Muscle layer of duodenum (tissue), 2 donors: ENCODE data around the gene NFIC.
A peak's percentile ranks its signal among the peaks of the same experiment; 100 is the strongest.
"Not testable (repeated sequence)": the region's sequence is repeated elsewhere in the genome, so short reads cannot be mapped to it uniquely, and the experiment has no call there.

ENCODE experiments used
- H3K27ac ChIP-seq: one replicate; pipeline ENCODE4 v1.7.0; 2013; ENCODE audit warnings: mild to moderate bottlenecking, low read length
- H3K27me3 ChIP-seq: one replicate; pipeline ENCODE4 v1.7.0; 2013; ENCODE audit warnings: low read depth, mild to moderate bottlenecking, control low read depth, low read length
- H3K36me3 ChIP-seq, 2 donors: one replicate each; pipeline ENCODE4 v1.7.0; 2013; ENCODE audit warnings: low read length in 2 of 2, control low read depth in 1 of 2, mild to moderate bottlenecking in 1 of 2; ENCODE audit not compliant: insufficient read depth in 2 of 2, control insufficient read depth in 1 of 2
- H3K4me1 ChIP-seq, 2 donors: one replicate each; pipeline ENCODE4 v1.7.0; 2013; ENCODE audit warnings: low read length in 2 of 2, mild to moderate bottlenecking in 2 of 2, control low read depth in 1 of 2, moderate library complexity in 1 of 2; ENCODE audit not compliant: insufficient read depth in 2 of 2, control insufficient read depth in 1 of 2
- H3K4me3 ChIP-seq, 2 donors: one replicate each; pipeline ENCODE4 v1.7.0; 2013; ENCODE audit warnings: low read length in 2 of 2, low read depth in 1 of 2, mild to moderate bottlenecking in 1 of 2
- H3K9me3 ChIP-seq, 2 donors: one replicate each; pipeline ENCODE4 v1.7.0; 2013; ENCODE audit warnings: low read length in 2 of 2, control low read depth in 1 of 2, mild to moderate bottlenecking in 1 of 2; ENCODE audit not compliant: control insufficient read depth in 1 of 2
- donor health status: healthy.

NFIC gene

GRCh38 chr19:3340340-3340739, 26.0 kb upstream of the NFIC start:
- Histone ChIP-seq H3K36me3 (no peaks in the 10 kb centered on the region), H3K4me3 (no peak overlapping the region), H3K4me1 (peaks cover 15 to 32% of the 10 kb centered on the region in 2 donors), H3K27me3 (no peaks in the 10 kb centered on the region), H3K9me3 (no peaks in the 10 kb centered on the region), H3K27ac (no peak overlapping the region)

GRCh38 chr19:3342246-3342645, 24.1 kb upstream of the NFIC start:
- H3K27me3 ChIP-seq, result no peaks in the 10 kb centered on the region
- H3K36me3 ChIP-seq, result no peaks in the 10 kb centered on the region
- H3K4me3 ChIP-seq, result no peak overlapping the region
- peaks cover 3 to 37% of the 10 kb centered on the region in 2 donors for H3K4me1 ChIP-seq
- H3K27ac ChIP-seq, result no peak overlapping the region
- no peaks in the 10 kb centered on the region for H3K9me3 ChIP-seq

DNA sequence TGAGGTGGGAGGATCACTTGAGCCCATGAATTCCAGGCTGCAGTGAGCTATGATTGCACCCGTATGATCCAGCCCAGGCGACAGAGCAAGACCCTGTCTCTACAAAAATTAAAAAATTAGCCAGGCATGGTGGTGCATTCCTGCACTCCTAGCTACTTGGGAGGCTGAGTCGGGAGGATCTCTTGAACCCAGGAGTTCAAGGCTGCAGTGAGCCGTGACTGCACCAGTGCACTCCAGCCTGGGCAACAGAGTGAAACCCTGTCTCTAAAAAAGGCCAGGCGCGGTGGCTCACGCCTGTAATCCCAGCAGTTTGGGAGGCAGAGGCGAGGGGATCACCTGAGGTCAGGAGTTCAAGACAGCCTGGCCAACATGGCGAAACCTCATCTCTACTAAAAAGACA, 23.4 kb upstream of the NFIC start:
- H3K27ac ChIP-seq, H3K4me3 ChIP-seq, H3K36me3 ChIP-seq, H3K9me3 ChIP-seq, H3K27me3 ChIP-seq: not testable (repeated sequence)
- H3K4me1 ChIP-seq, result peaks cover 0 to 38% of the 10 kb centered on the region in 2 donors

DNA sequence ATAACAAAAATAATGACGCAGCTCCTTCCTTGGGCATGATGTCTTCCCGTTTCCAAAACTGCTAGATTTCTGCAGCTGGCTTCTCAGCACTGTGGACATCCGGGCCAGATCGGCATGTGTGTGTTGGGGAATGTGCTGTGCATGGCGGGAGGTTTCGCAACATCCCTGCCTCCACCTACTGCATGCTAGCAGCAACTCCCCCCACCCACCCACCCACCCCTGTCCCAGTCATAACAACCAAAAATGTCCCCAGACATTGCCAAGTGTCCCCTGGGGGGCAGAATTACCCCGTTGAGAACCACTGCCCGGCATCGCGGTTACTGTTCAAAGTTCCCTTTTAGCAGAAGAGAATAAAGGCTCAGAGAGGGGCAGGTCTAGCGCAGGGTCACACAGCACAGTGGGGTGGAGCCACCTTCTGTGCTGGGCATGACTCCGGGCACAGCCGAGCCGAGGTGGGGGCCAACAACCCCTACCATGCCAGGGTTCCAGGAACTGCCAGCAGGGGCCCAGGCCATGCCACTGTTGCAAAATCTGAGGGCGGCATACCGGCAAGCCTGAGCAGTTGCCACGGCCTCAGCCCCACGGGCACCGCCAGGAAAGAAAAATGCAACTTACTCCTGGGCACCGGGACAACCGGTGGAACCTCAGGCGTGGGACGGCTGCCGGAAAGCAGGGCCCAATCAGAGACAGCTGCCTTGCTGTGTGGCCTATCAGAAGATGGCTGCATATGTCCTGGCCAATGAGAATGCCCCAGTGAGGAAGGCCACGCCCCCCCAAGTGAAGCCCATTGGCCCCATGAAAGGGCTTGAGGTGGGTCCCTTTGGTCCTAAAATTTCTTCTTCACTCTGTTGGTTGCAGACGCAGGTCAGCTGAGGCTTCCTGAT, 22.5 kb upstream of the NFIC start:
- Histone ChIP-seq H3K9me3 (no peaks in the 10 kb centered on the region), H3K4me1 (peaks cover 0 to 34% of the 10 kb centered on the region in 2 donors), H3K36me3 (no peaks in the 10 kb centered on the region), H3K4me3 (no peak overlapping the region), H3K27me3 (no peaks in the 10 kb centered on the region), H3K27ac (no peak overlapping the region)

GRCh38 chr19:3344608-3345598, 21.5 kb upstream of the NFIC start:
- Histone ChIP-seq H3K27ac (no peak overlapping the region), H3K9me3 (no peaks in the 10 kb centered on the region), H3K4me3 (no peak overlapping the region), H3K36me3 (no peaks in the 10 kb centered on the region), H3K4me1 (peaks cover 0 to 33% of the 10 kb centered on the region in 2 donors), H3K27me3 (no peaks in the 10 kb centered on the region)

DNA sequence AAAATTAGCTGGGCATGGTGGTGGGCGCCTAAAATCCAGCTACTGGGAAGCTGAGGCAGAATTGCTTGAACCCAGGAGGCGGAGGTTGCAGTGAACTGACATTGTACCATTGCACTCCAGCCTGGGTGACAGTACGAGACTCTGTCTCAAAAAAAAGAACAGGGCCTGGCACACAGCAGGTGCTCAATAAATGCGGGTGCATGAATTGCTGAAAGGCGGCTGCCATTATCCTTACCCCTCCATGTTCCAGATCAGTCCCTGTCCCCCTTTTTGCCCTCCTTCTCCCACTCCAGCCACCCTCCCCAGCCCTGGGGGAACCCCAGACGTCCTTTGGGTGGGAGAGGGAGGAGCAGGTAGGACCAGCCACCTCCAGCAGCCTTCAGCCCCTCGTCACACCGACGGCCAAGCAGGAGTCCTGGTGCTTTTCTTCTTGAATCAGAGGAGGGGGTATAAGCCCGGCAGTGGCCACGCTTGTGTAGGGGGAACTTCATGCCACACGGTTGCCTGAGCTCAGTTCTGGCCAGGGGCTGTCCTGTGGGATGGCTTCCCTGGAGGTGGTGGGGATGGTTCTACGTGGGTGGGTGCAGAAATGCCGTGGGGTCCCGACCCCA, 20.4 kb upstream of the NFIC start:
- H3K4me3 ChIP-seq, result no peak overlapping the region
- no peaks in the 10 kb centered on the region for H3K9me3 ChIP-seq
- peaks cover 0 to 33% of the 10 kb centered on the region in 2 donors for H3K4me1 ChIP-seq
- peak overlapping the region; percentile 35 for H3K27ac ChIP-seq
- no peaks in the 10 kb centered on the region for H3K36me3 ChIP-seq
- no peaks in the 10 kb centered on the region for H3K27me3 ChIP-seq

GRCh38 chr19:3346677-3347353, 19.6 kb upstream of the NFIC start:
- H3K9me3 ChIP-seq, result no peaks in the 10 kb centered on the region
- peak overlapping the region; percentile 35 for H3K27ac ChIP-seq
- H3K4me3 ChIP-seq, result peak overlapping the region in 1 of 2 donors; percentile 20
- H3K4me1 ChIP-seq, result peaks cover 0 to 33% of the 10 kb centered on the region in 2 donors
- no peaks in the 10 kb centered on the region for H3K36me3 ChIP-seq
- H3K27me3 ChIP-seq, result no peaks in the 10 kb centered on the region

GRCh38 chr19:3348042-3348441, 18.3 kb upstream of the NFIC start:
- peaks cover 0 to 29% of the 10 kb centered on the region in 2 donors for H3K4me1 ChIP-seq
- no peak overlapping the region for H3K4me3 ChIP-seq
- no peak overlapping the region for H3K27ac ChIP-seq
- H3K9me3 ChIP-seq, result no peaks in the 10 kb centered on the region
- H3K36me3 ChIP-seq, result no peaks in the 10 kb centered on the region
- H3K27me3 ChIP-seq, result no peaks in the 10 kb centered on the region

DNA sequence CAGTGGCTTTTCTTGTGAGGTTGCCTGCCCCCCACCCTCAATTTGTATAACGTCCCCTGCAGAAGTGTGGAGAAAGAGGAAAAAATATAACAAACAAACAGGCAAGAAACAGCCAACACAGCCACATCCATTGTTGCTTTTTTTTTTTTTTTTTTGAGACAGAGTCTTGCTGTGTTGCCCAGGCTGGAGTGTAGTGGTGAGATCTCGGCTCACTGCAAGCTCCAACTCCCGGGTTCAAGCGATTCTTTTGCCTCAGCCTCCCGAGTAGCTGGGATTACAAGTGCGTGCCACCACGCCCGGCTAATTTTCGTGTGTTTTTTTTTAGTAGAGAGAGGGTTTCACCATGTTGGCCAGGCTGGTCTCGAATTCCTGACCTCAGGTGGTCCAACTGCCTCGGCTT, 17.9 kb upstream of the NFIC start:
- not testable (repeated sequence) for H3K4me3 ChIP-seq, H3K36me3 ChIP-seq, H3K27ac ChIP-seq, H3K9me3 ChIP-seq, H3K27me3 ChIP-seq
- peaks cover 0 to 25% of the 10 kb centered on the region in 2 donors for H3K4me1 ChIP-seq

DNA sequence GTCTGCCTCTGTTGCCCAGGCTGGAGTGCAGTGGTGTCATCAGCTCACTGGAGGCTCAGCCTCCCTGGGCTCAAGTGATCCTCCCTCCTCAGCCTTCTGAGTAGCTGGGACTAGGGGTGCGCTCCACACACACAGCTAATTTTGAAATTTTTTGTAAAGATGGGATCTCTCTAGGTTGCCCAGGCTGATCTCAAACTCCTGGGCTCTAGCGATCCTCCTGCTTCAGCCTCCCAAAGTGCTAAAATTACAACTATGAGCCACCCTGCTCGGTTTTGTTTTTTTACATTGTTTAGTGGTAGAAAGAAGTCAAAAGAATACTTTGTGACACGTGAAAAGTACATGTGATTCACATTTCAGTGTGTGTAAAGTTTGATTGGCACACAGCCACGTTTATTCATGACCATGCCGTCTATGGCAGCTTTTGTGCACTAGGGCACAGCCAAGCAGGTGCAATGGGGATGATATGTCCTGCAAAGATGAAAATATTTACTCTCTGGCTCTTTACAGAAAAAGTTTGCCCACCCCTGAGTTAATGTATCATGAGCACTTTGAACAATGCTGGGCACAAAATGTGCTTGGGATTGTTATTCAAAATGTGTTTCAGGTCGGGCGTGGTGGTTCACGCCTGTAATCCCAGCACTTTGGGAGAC, 16.2 kb upstream of the NFIC start:
- Histone ChIP-seq H3K27ac (no peak overlapping the region), H3K27me3 (no peaks in the 10 kb centered on the region), H3K4me3 (no peak overlapping the region)

More for the DNA sequence above, 16.2 kb upstream of the NFIC start:
- no peaks in the 10 kb centered on the region for H3K9me3 ChIP-seq
- H3K4me1 ChIP-seq, result peaks cover 0 to 19% of the 10 kb centered on the region in 2 donors
- H3K36me3 ChIP-seq, result no peaks in the 10 kb centered on the region
